Chondrocyte (in vitro differentiated cells): ENCODE results near the gene CDX1. TPM values are rescaled to one million over a fixed set of nuclear protein-coding genes. Genes with fewer than 3 reads are reported as not detected.
A peak's percentile ranks its signal among the peaks of the same experiment; 100 is the strongest.

Source experiments
- DNase-seq: peaks from one replicate; pipeline ENCODE4 v3.0.0; 2021; ENCODE audit warnings: mixed read lengths, low spot score
- H3K27ac Mint-ChIP-seq: one replicate; pipeline ENCODE4 v1.8.0; 2021; ENCODE audit warnings: mild to moderate bottlenecking, moderate library complexity, mixed read lengths; ENCODE audit not compliant: unreplicated experiment
- H3K27me3 Mint-ChIP-seq: 2 replicates; pipeline ENCODE4 v1.8.0; 2021; ENCODE audit warnings: low read depth, mixed read lengths
- H3K36me3 Mint-ChIP-seq: 2 replicates; pipeline ENCODE4 v1.8.0; 2021; ENCODE audit warnings: low read depth, mixed read lengths
- H3K4me1 Mint-ChIP-seq: 2 replicates; pipeline ENCODE4 v1.8.0; 2021; ENCODE audit warnings: low read depth, mild to moderate bottlenecking, mixed read lengths
- H3K4me3 Mint-ChIP-seq: one replicate; pipeline ENCODE4 v1.8.0; 2021; ENCODE audit warnings: mild to moderate bottlenecking, moderate library complexity, mixed read lengths; ENCODE audit not compliant: unreplicated experiment
- H3K9me3 Mint-ChIP-seq: 2 replicates; pipeline ENCODE4 v1.8.0; 2021; ENCODE audit warnings: low read depth, mixed read lengths
- long read RNA-seq: library from polyadenylated mRNA; stranded (forward); transcript quantifications from one replicate; pipeline ENCODE4 v2.0.0, GENCODE V29; 2021
- total RNA-seq: library from RNA; stranded (reverse); gene quantifications from 3 replicates; pipeline ENCODE4 v1.2.1, GENCODE V29; 2021
- TF ChIP-seq, protein P1 (sequence below): fragments of 200-600 bp; sonication (generic); IDR thresholded peaks from 2 replicates; pipeline ENCODE4 v1.5.0; 2021; ENCODE audit warnings: antibody characterized with exemption, mild to moderate bottlenecking, moderate library complexity

Gene CDX1
- total RNA-seq = 0.44 to 0.57 TPM in 2 of 3 replicates, not detected in the other
- long read RNA-seq, partial matches to known transcripts = 0 of 1 reads
- long read RNA-seq, other reads (novel, unspliced or antisense) = 1 of 1 reads

- H3K9me3 Mint-ChIP-seq = no peaks in the 10 kb centered on the region
- H3K36me3 Mint-ChIP-seq = no peaks in the 10 kb centered on the region
- peaks cover 18% of the 10 kb centered on the region for H3K27me3 Mint-ChIP-seq
- peaks cover 14% of the 10 kb centered on the region for H3K4me1 Mint-ChIP-seq
- TF ChIP-seq, protein P1, sequence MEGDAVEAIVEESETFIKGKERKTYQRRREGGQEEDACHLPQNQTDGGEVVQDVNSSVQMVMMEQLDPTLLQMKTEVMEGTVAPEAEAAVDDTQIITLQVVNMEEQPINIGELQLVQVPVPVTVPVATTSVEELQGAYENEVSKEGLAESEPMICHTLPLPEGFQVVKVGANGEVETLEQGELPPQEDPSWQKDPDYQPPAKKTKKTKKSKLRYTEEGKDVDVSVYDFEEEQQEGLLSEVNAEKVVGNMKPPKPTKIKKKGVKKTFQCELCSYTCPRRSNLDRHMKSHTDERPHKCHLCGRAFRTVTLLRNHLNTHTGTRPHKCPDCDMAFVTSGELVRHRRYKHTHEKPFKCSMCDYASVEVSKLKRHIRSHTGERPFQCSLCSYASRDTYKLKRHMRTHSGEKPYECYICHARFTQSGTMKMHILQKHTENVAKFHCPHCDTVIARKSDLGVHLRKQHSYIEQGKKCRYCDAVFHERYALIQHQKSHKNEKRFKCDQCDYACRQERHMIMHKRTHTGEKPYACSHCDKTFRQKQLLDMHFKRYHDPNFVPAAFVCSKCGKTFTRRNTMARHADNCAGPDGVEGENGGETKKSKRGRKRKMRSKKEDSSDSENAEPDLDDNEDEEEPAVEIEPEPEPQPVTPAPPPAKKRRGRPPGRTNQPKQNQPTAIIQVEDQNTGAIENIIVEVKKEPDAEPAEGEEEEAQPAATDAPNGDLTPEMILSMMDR = no peak
- H3K27ac Mint-ChIP-seq = no peak within 1 kb of the TSS
- DNase-seq = no peak
- no peak within 1 kb of the TSS for H3K4me3 Mint-ChIP-seq
Observed at GRCh38 chr5:150166650-150167511, at the start of gene CDX1. Gene CDX1, plus strand, starts transcription at chr5:150166778. Its CDS starts 99 bp downstream, at chr5:150166877.

DNA sequence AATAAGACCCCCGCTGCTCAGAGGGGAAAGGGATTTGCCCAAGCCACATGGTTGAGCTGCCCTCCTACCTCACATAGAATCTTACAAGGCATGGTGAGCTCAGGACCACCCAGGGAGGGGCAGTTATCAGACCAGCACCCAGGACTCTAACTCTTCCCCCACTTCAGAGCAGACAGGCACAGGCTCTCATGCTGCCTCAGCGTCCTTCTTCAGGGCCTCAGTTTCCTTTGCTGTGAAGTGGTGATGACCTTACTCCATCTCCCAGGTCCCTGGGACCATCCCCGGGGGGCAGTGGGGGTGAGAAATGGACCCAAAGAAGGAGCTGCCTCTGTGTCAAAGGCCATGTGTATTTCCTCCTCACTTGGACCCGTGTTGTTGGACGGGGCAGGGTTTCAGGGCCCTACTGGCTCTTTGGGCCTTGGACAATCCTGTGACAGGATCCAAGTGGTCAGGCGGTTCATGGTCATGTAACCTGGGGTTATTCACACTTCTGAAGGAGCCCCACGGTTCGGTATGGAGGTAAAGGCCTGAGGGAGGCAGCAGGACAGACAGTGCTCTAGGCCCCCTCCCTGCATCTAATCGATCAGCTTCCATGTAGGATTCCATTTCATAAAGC is 48.5 kb upstream of the CDX1 start:
- peaks cover 30% of the 10 kb centered on the region for H3K4me1 Mint-ChIP-seq
- no peak for DNase-seq
- TF ChIP-seq, protein P1 = no peak
- no peaks in the 10 kb centered on the region for H3K27me3 Mint-ChIP-seq
- H3K36me3 Mint-ChIP-seq = peaks cover 48% of the 10 kb centered on the region
- no peak overlapping the region for H3K4me3 Mint-ChIP-seq
- H3K9me3 Mint-ChIP-seq = no peaks in the 10 kb centered on the region
- peak overlapping the region; percentile 59 for H3K27ac Mint-ChIP-seq

GRCh38 chr5:150118561-150119229 is 47.9 kb upstream of the CDX1 start:
- no peak for DNase-seq
- Mint-ChIP-seq H3K27ac (peak overlapping the region; percentile 36), H3K4me3 (no peak overlapping the region), H3K4me1 (peaks cover 24% of the 10 kb centered on the region), H3K36me3 (peaks cover 52% of the 10 kb centered on the region), H3K27me3 (no peaks in the 10 kb centered on the region), H3K9me3 (no peaks in the 10 kb centered on the region)
- TF ChIP-seq, protein P1 = no peak

DNA sequence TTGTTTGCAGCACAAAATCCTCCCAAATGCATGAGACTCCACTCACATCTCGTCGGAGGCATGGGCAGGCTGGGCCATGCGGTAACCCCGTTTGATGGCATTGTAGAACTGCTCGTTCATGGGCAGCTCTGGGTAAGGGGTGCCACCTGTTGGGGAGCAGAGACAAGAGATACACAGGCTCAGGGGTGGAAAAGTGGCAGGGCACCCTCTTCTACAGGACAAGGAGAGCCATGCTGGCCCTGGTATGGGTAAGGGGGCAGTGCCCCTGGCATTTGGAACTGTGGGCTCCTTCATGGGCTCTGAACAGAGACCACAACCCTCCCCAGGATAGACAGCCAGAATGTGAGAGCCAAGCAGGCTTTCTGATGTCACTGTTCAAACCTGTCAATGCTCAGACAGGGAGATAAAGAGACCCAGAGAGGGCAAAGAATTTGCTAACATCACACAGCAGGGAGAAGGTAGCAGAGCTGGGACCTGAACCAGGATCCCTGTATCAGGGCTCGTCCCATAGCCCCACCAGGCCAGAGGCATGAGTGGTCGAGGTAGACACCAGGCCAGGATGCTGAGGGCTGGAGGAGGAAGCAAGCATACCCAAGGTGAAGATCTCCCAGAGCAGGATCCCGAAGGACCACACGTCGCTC is 47.0 kb upstream of the CDX1 start:
- Mint-ChIP-seq H3K9me3 (no peaks in the 10 kb centered on the region), H3K4me1 (peaks cover 17% of the 10 kb centered on the region), H3K4me3 (no peak overlapping the region), H3K36me3 (peaks cover 51% of the 10 kb centered on the region), H3K27ac (peak overlapping the region; percentile 8), H3K27me3 (no peaks in the 10 kb centered on the region)
- TF ChIP-seq, protein P1 = no peak
- DNase-seq = no peak

DNA sequence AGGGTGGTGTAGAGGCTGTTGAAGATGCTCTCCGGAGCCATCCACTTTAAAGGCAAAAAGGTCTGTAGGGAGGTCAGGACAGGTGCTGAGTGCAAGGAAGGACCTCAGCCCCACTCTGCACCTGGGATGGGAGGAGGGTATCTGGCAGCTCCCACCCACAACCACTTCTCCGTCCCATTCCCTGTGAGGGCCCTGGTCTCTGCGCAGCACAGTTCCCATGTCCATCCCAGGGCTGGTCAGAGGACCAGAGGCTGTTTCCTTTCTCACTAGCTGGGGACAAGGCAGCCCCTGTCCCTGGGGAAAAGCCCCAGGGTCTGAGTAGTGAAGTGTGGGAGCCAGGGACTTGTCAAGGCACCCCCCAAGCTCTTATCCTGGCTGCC is 46.5 kb upstream of the CDX1 start:
- no peaks in the 10 kb centered on the region for H3K9me3 Mint-ChIP-seq
- H3K36me3 Mint-ChIP-seq = peaks cover 51% of the 10 kb centered on the region
- peak; percentile 60 for DNase-seq
- H3K4me3 Mint-ChIP-seq = no peak overlapping the region
- TF ChIP-seq, protein P1 = no peak
- H3K4me1 Mint-ChIP-seq = peaks cover 14% of the 10 kb centered on the region
- H3K27me3 Mint-ChIP-seq = no peaks in the 10 kb centered on the region
- peak overlapping the region; percentile 8 for H3K27ac Mint-ChIP-seq
